ENCODE results near the gene ZHX3. TPM values are rescaled to one million over a fixed set of nuclear protein-coding genes. Genes with fewer than 3 reads are reported as not detected.

Gene ZHX3
- total and polyA plus RNA-seq, 9 of the 15 experiments (the other 6 are each of a cell fraction or from before 2014, with no cell fraction given): 0.80 to 14.6 (median 4.9) TPM

DNA sequence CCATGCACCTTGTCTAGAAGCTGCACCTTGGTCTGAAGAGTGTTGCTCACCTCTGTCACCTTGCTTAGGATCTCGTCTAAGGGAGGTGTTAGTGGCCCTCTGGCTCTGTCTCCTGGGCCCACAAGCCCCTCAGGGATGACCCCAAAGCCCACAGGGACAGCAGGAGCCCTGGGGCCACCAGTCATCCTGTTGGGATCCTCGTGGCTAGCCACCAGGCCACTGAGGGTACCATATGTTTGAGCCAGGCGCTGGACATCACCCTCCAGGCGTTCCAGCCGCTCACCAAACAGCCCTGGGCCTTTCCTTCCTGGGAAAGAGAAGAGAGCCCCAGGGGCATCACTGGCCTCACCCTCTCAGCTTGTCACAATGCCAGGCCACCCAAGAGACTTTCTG lies 45.2 kb upstream of the ZHX3 start:
- CTCF ChIA-PET (ENCODE audit: low intra/inter-chr PET ratio): no interaction called here
- Histone ChIP-seq H2AFZ (ENCODE audit: low read depth, low read length) (no peak overlapping the region), H3K9ac (ENCODE audit: insufficient read depth in 1 of 2, low read depth in 2 of 2, low read length in 2 of 2) (no peak overlapping the region), H3K79me2 (ENCODE audit: control insufficient read depth, insufficient read depth, low read length) (no peaks in the 10 kb centered on the region), H3K4me3 (no peak overlapping the region), H3K9me1 (ENCODE audit: control insufficient read depth, insufficient read depth, low read length) (no peaks in the 10 kb centered on the region), H3K36me3 (ENCODE audit: control insufficient read depth, insufficient read depth, low read length) (no peaks in the 10 kb centered on the region), H3K4me1 (replicated peaks in 1 of 2; ENCODE audit: control insufficient read depth in 2 of 2, insufficient read depth in 2 of 2, low read length in 2 of 2) (peaks cover 0 to 38% of the 10 kb centered on the region in 2 experiments; a peak in 2 of 5 replicates), H3K4me2 (ENCODE audit: insufficient read depth, low read length) (no peak overlapping the region), H3K27me3 (ENCODE audit: control insufficient read depth in 2 of 2, insufficient read depth in 2 of 2, low read length in 2 of 2) (peaks cover 25 to 59% of the 10 kb centered on the region in 2 experiments; a peak in 4 of 5 replicates), H3K27ac (ENCODE audit: extremely low read depth, low read depth, low read length) (no peak overlapping the region), H3K9me3 (replicated peaks; ENCODE audit: control insufficient read depth, insufficient read depth, low read depth, low read length) (no peaks in the 10 kb centered on the region), H4K20me1 (replicated peaks; ENCODE audit: control insufficient read depth, insufficient read depth, low read length) (peaks cover 22% of the 10 kb centered on the region)
- FAIRE-seq: no peak
- DNase-seq (ENCODE audit: extremely low read depth in 1 of 4, low spot score in 3 of 4): no peak
- no peak for ATAC-seq
- 16% methylated on average over 5 of the region's 5 CpGs for WGBS (ENCODE audit: insufficient coverage, low coverage, missing lambda C conversion rate)
- POLR2A ChIA-PET: interaction anchor here (0.6 kb wide), 1 partner anchor 25 kb away, joined by 3 read pairs; no protein-coding TSS in a partner anchor
- in situ Hi-C loops (cut with MboI): no loop called here
- TF ChIP-seq CREBBP (IDR thresholded peaks at IDR 0.05; ENCODE audit: low read depth, low read length) (no peak), ZNF124 (CRISPR knock-in tag; IDR thresholded peaks at IDR 0.05) (no peak), BDP1 (IDR thresholded peaks at IDR 0.05; ENCODE audit: insufficient read depth, insufficient read length) (no peak), JUNB (CRISPR knock-in tag; conservative IDR thresholded peaks at IDR 0.05) (no peak), ELF4 (CRISPR knock-in tag; IDR thresholded peaks at IDR 0.05) (no peak), DDX20 (tag; IDR thresholded peaks at IDR 0.05; ENCODE audit: low read depth) (no peak)
- TF ChIP-seq, protein P1, sequence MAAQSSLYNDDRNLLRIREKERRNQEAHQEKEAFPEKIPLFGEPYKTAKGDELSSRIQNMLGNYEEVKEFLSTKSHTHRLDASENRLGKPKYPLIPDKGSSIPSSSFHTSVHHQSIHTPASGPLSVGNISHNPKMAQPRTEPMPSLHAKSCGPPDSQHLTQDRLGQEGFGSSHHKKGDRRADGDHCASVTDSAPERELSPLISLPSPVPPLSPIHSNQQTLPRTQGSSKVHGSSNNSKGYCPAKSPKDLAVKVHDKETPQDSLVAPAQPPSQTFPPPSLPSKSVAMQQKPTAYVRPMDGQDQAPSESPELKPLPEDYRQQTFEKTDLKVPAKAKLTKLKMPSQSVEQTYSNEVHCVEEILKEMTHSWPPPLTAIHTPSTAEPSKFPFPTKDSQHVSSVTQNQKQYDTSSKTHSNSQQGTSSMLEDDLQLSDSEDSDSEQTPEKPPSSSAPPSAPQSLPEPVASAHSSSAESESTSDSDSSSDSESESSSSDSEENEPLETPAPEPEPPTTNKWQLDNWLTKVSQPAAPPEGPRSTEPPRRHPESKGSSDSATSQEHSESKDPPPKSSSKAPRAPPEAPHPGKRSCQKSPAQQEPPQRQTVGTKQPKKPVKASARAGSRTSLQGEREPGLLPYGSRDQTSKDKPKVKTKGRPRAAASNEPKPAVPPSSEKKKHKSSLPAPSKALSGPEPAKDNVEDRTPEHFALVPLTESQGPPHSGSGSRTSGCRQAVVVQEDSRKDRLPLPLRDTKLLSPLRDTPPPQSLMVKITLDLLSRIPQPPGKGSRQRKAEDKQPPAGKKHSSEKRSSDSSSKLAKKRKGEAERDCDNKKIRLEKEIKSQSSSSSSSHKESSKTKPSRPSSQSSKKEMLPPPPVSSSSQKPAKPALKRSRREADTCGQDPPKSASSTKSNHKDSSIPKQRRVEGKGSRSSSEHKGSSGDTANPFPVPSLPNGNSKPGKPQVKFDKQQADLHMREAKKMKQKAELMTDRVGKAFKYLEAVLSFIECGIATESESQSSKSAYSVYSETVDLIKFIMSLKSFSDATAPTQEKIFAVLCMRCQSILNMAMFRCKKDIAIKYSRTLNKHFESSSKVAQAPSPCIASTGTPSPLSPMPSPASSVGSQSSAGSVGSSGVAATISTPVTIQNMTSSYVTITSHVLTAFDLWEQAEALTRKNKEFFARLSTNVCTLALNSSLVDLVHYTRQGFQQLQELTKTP (IDR thresholded peaks at IDR 0.05; ENCODE audit: low read depth in 1 of 2, partially characterized antibody in 2 of 2): no peak
- TF ChIP-seq, protein P2, sequence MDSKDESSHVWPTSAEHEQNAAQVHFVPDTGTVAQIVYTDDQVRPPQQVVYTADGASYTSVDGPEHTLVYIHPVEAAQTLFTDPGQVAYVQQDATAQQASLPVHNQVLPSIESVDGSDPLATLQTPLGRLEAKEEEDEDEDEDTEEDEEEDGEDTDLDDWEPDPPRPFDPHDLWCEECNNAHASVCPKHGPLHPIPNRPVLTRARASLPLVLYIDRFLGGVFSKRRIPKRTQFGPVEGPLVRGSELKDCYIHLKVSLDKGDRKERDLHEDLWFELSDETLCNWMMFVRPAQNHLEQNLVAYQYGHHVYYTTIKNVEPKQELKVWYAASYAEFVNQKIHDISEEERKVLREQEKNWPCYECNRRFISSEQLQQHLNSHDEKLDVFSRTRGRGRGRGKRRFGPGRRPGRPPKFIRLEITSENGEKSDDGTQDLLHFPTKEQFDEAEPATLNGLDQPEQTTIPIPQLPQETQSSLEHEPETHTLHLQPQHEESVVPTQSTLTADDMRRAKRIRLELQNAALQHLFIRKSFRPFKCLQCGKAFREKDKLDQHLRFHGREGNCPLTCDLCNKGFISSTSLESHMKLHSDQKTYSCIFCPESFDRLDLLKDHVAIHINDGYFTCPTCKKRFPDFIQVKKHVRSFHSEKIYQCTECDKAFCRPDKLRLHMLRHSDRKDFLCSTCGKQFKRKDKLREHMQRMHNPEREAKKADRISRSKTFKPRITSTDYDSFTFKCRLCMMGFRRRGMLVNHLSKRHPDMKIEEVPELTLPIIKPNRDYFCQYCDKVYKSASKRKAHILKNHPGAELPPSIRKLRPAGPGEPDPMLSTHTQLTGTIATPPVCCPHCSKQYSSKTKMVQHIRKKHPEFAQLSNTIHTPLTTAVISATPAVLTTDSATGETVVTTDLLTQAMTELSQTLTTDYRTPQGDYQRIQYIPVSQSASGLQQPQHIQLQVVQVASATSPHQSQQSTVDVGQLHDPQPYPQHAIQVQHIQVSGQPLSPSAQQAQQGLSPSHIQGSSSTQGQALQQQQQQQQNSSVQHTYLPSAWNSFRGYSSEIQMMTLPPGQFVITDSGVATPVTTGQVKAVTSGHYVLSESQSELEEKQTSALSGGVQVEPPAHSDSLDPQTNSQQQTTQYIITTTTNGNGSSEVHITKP (IDR thresholded peaks at IDR 0.05; ENCODE audit: partially characterized antibody): no peak
- no TSS peak for BruUV-seq (replicated peaks)
- intact Hi-C loops (cut with micrococcal nuclease): no loop called here
